ENCODE measurements around the gene BIN2. TPM values are rescaled to one million over a fixed set of nuclear protein-coding genes. Genes with fewer than 3 reads are reported as not detected.
A peak's percentile ranks its signal among the peaks of the same experiment; 100 is the strongest.

BIN2 gene
- total and polyA plus RNA-seq, 9 of the 15 experiments (the other 6 are each of a cell fraction or from before 2014, with no cell fraction given) = 0.04 to 0.39 (median 0.25) TPM; not detected in 1

DNA sequence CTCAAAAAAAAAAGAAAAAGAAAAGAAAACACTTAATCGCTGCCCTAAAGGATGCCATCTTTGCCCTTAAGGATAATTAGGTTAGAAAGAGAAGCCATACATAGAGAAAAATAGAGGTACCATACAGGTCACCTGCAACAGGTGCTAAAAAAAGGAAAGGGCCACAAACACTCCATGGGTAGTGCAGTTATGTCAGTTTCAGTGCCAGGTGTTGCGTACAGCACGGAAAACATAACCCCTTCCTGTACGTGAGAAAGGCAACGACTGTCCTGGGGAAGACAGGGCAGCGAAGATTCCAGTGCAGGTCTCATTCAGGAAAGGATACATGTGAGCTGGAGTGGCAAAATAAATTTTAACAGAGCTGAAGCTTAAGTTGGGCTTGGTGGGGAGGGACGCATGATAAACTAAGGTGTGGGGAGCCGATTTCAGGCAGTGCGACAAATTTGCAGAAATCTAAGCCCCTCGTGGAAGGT lies 85.9 kb downstream of the BIN2 start (continued):
- no peak for TF ChIP-seq KAT2B (IDR thresholded peaks at IDR 0.05; ENCODE audit: low read depth, low read length)

DNA sequence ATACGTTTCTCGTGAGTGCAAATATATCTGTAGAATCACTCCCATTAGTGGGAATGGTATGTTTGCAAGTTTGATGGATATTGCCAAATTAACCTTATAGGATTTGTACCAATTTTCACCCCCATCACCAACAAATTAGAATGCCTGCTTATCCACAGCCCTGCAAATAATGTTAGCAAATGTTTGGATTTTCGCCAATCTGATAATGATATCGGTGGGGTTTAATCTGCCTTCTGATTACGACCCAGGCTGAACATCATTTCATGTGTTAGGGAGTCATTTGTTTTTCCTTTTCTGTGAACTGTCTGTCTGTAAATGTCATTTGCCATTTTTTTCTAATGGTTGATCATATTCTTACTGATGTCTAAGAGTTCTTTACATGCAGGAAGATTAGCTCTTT lies 89.4 kb downstream of the BIN2 start:
- ATAC-seq (no peak), DNase-seq (ENCODE audit: extremely low read depth in 1 of 4, low spot score in 3 of 4) (no peak), FAIRE-seq (no peak)
- H3K9me1 ChIP-seq (ENCODE audit: control insufficient read depth, insufficient read depth, low read length) = no peaks in the 10 kb centered on the region
- H3K4me3 ChIP-seq = no peak overlapping the region
- no peaks in the 10 kb centered on the region for H3K27me3 ChIP-seq (ENCODE audit: control insufficient read depth in 2 of 2, insufficient read depth in 2 of 2, low read length in 2 of 2)
- H3K9me3 ChIP-seq (replicated peaks; ENCODE audit: control insufficient read depth, insufficient read depth, low read depth, low read length) = no peaks in the 10 kb centered on the region
- TF ChIP-seq NFIC (IDR thresholded peaks at IDR 0.05) = peak; percentile 87
- no peak for TF ChIP-seq ZNF324 (CRISPR knock-in tag; IDR thresholded peaks at IDR 0.05)
- TF ChIP-seq SRSF9 (IDR thresholded peaks at IDR 0.05; ENCODE audit: borderline replicate concordance, low read depth, low read length) = no peak
- H3K36me3 ChIP-seq (ENCODE audit: control insufficient read depth, insufficient read depth, low read length) = no peaks in the 10 kb centered on the region
- no peak overlapping the region for H3K27ac ChIP-seq (ENCODE audit: extremely low read depth, low read depth, low read length)
- 35% methylated on average over 5 of the region's 5 CpGs for WGBS (ENCODE audit: insufficient coverage, low coverage, missing lambda C conversion rate)
- peaks cover 4 to 14% of the 10 kb centered on the region in 2 experiments; a peak in 4 of 5 replicates for H3K4me1 ChIP-seq (replicated peaks in 1 of 2; ENCODE audit: control insufficient read depth in 2 of 2, insufficient read depth in 2 of 2, low read length in 2 of 2)
- no peak overlapping the region for H2AFZ ChIP-seq (ENCODE audit: low read depth, low read length)
- no peaks in the 10 kb centered on the region for H4K20me1 ChIP-seq (replicated peaks; ENCODE audit: control insufficient read depth, insufficient read depth, low read length)
- intact Hi-C loops (cut with micrococcal nuclease) (no loop called here), in situ Hi-C loops (cut with MboI) (no loop called here)
- H3K4me2 ChIP-seq (ENCODE audit: insufficient read depth, low read length) = no peak overlapping the region
- no TSS peak for BruUV-seq (replicated peaks)
- ChIA-PET POLR2A (no interaction called here), CTCF (ENCODE audit: low intra/inter-chr PET ratio) (no interaction called here)
- H3K79me2 ChIP-seq (ENCODE audit: control insufficient read depth, insufficient read depth, low read length) = peaks cover 9% of the 10 kb centered on the region
- no peak overlapping the region for H3K9ac ChIP-seq (ENCODE audit: insufficient read depth in 1 of 2, low read depth in 2 of 2, low read length in 2 of 2)

GRCh38 chr12:51232642-51233041 lies 91.3 kb downstream of the BIN2 start:
- H3K79me2 ChIP-seq (ENCODE audit: control insufficient read depth, insufficient read depth, low read length) = no peaks in the 10 kb centered on the region
- no peaks in the 10 kb centered on the region for H3K9me1 ChIP-seq (ENCODE audit: control insufficient read depth, insufficient read depth, low read length)
- TF ChIP-seq NBN (IDR thresholded peaks at IDR 0.05; ENCODE audit: low read depth) = no peak
- TF ChIP-seq SMARCC2 (IDR thresholded peaks at IDR 0.05; ENCODE audit: low read depth) = no peak
- no peak for TF ChIP-seq HNRNPH1 (optimal IDR thresholded peaks at IDR 0.05; ENCODE audit: low read depth, low read length)
- no peak for TF ChIP-seq RNF219 (CRISPR knock-in tag; IDR thresholded peaks at IDR 0.05)
- TF ChIP-seq ZNF830 (CRISPR knock-in tag; IDR thresholded peaks at IDR 0.05) = no peak
- TF ChIP-seq MXI1 (IDR thresholded peaks at IDR 0.05; ENCODE audit: low read depth, low read length) = no peak
- no peak for TF ChIP-seq MCM3 (IDR thresholded peaks at IDR 0.05)
- in situ Hi-C loops (cut with MboI) = no loop called here
- H2AFZ ChIP-seq (ENCODE audit: low read depth, low read length) = no peak overlapping the region
- CTCF ChIA-PET (ENCODE audit: low intra/inter-chr PET ratio) = no interaction called here
- H3K9ac ChIP-seq (ENCODE audit: insufficient read depth in 1 of 2, low read depth in 2 of 2, low read length in 2 of 2) = no peak overlapping the region
- no peaks in the 10 kb centered on the region for H3K27me3 ChIP-seq (ENCODE audit: control insufficient read depth in 2 of 2, insufficient read depth in 2 of 2, low read length in 2 of 2)
- ATAC-seq = no peak
- no peaks in the 10 kb centered on the region for H3K36me3 ChIP-seq (ENCODE audit: control insufficient read depth, insufficient read depth, low read length)
- H3K4me1 ChIP-seq (replicated peaks in 1 of 2; ENCODE audit: control insufficient read depth in 2 of 2, insufficient read depth in 2 of 2, low read length in 2 of 2) = peaks cover 0 to 9% of the 10 kb centered on the region in 2 experiments; a peak in 3 of 5 replicates
- POLR2A ChIA-PET = no interaction called here
- DNase-seq (ENCODE audit: extremely low read depth in 1 of 4, low spot score in 3 of 4) = no peak
- BruUV-seq (replicated peaks) = no TSS peak
- H3K27ac ChIP-seq (ENCODE audit: extremely low read depth, low read depth, low read length) = no peak overlapping the region
- no peak overlapping the region for H3K4me3 ChIP-seq
- no peak for FAIRE-seq
- no peaks in the 10 kb centered on the region for H3K9me3 ChIP-seq (replicated peaks; ENCODE audit: control insufficient read depth, insufficient read depth, low read depth, low read length)
- intact Hi-C loops (cut with micrococcal nuclease) = no loop called here
- no peaks in the 10 kb centered on the region for H4K20me1 ChIP-seq (replicated peaks; ENCODE audit: control insufficient read depth, insufficient read depth, low read length)
- no peak overlapping the region for H3K4me2 ChIP-seq (ENCODE audit: insufficient read depth, low read length)

Measured in K562 (cell line).